ENCODE measurements around the gene CDH15. TPM values are rescaled to one million over a fixed set of nuclear protein-coding genes. Genes with fewer than 3 reads are reported as not detected.

CDH15 gene
- polyA plus RNA-seq, 2 of the 4 experiments (the other 2 are of a cell fraction): 0.05 to 0.08 TPM

- no peak overlapping the region for H3K27ac ChIP-seq
- ChIA-PET CTCF (no interaction called here), POLR2A (no interaction called here)
- no peak for FAIRE-seq
- ATAC-seq: no peak
- 95% methylated on average over 3 of the region's 3 CpGs for WGBS (ENCODE audit: missing lambda C conversion rate)
- peaks cover 28% of the 10 kb centered on the region for H3K9me3 ChIP-seq
- no peak overlapping the region for H3K4me2 ChIP-seq
- DNase-seq (ENCODE audit: low read depth in 1 of 2, low spot score in 1 of 2): no peak
- TF ChIP-seq RAD21 (conservative IDR thresholded peaks at IDR 0.05 in 1 of 2, IDR thresholded peaks at IDR 0.05 in 1 of 2) (no peak), ZSCAN20 (CRISPR knock-in tag; IDR thresholded peaks at IDR 0.05) (no peak), SMC3 (IDR thresholded peaks at IDR 0.05) (no peak), USF2 (IDR thresholded peaks at IDR 0.05) (no peak)
- H3K4me3 ChIP-seq: no peak overlapping the region
- H3K4me1 ChIP-seq: peaks cover 4% of the 10 kb centered on the region; the same call in 2 of the 3 replicates
Observed at GRCh38 chr16:89221604-89222003, 50.1 kb downstream of the CDH15 start.

GRCh38 chr16:89222931-89223330, 51.4 kb downstream of the CDH15 start:
- ChIA-PET CTCF (no interaction called here), POLR2A (no interaction called here)
- H3K27ac ChIP-seq: no peak overlapping the region
- H3K9me3 ChIP-seq: peaks cover 41% of the 10 kb centered on the region
- no peak for DNase-seq (ENCODE audit: low read depth in 1 of 2, low spot score in 1 of 2)
- peaks cover 4% of the 10 kb centered on the region; the same call in 2 of the 3 replicates for H3K4me1 ChIP-seq
- 94% methylated on average over 21 of the region's 21 CpGs for WGBS (ENCODE audit: missing lambda C conversion rate)
- H3K4me2 ChIP-seq: no peak overlapping the region
- TF ChIP-seq CBX8 (IDR thresholded peaks at IDR 0.05): no peak
- no peak for TF ChIP-seq HMGXB4 (CRISPR knock-in tag; IDR thresholded peaks at IDR 0.05; ENCODE audit: borderline replicate concordance)
- TF ChIP-seq FOSB (CRISPR knock-in tag; IDR thresholded peaks at IDR 0.05): no peak
- TF ChIP-seq KDM1A (IDR thresholded peaks at IDR 0.05; ENCODE audit: low read depth): no peak
- TF ChIP-seq MYC (IDR thresholded peaks at IDR 0.05; ENCODE audit: borderline replicate concordance, low read length): no peak
- TF ChIP-seq ELK1 (IDR thresholded peaks at IDR 0.05; ENCODE audit: low read depth, low read length): no peak
- TF ChIP-seq HOXB13 (CRISPR knock-in tag; IDR thresholded peaks at IDR 0.05; ENCODE audit: low read depth): no peak
- no peak for TF ChIP-seq SMC3 (IDR thresholded peaks at IDR 0.05)
- no peak for TF ChIP-seq CEBPB (IDR thresholded peaks at IDR 0.05)
- TF ChIP-seq GATA3 (IDR thresholded peaks at IDR 0.05; ENCODE audit: borderline replicate concordance): no peak
- no peak for TF ChIP-seq MAX (IDR thresholded peaks at IDR 0.05)
- TF ChIP-seq PHF8 (IDR thresholded peaks at IDR 0.05; ENCODE audit: borderline replicate concordance, low read depth): no peak
- TF ChIP-seq TP53 (CRISPR knock-in tag; IDR thresholded peaks at IDR 0.05): no peak
- no peak for TF ChIP-seq BHLHE40 (IDR thresholded peaks at IDR 0.05; ENCODE audit: low read depth, low read length)
- TF ChIP-seq CHD4 (IDR thresholded peaks at IDR 0.05; ENCODE audit: borderline replicate concordance): no peak
- TF ChIP-seq ZC3H11A (IDR thresholded peaks at IDR 0.05): no peak
- TF ChIP-seq RCOR1 (IDR thresholded peaks at IDR 0.05; ENCODE audit: low read depth, low read length): no peak
- no peak for TF ChIP-seq EHMT2 (IDR thresholded peaks at IDR 0.05; ENCODE audit: low read depth)
- no peak for TF ChIP-seq EHF (CRISPR knock-in tag; IDR thresholded peaks at IDR 0.05)
- no peak for TF ChIP-seq SREBF2 (IDR thresholded peaks at IDR 0.05)
- ATAC-seq: no peak
- no peak for FAIRE-seq
- no peak overlapping the region for H3K4me3 ChIP-seq

Measured in A549 (cell line).